HepG2 (cell line): ENCODE results near the gene RPTOR. TPM values are rescaled to one million over a fixed set of nuclear protein-coding genes. Genes with fewer than 3 reads are reported as not detected.
A peak's percentile ranks its signal among the peaks of the same experiment; 100 is the strongest.

Experiments used
- ATAC-seq: fragments of 200-7000 bp; cut with Tn5 transposase; 3 replicates; pipeline ENCODE4 v1.9.1; 2020; ENCODE audit warnings: mild to moderate bottlenecking, moderate library complexity
- BruUV-seq: library from RNA; stranded (reverse); fragments of 400-500 nt; replicated peaks from 2 replicates; lab custom pipeline; 2021; lab: Mats Ljungman, UMichigan
- CTCF ChIA-PET: fragments of 300-600 bp; formaldehyde crosslinking; extraction: SDS; loops from one replicate; lab custom pipeline; 2021; ENCODE audit warnings: low total read pairs, inconsistent platforms, low intra/inter-chr PET ratio; lab: Yijun Ruan, JAX
- POLR2A ChIA-PET: fragments of 350-600 bp; sonication (Branson Sonifier 250); formaldehyde crosslinking; loops from one replicate; lab custom pipeline; 2020; ENCODE audit warnings: antibody characterized with exemption, inconsistent platforms; lab: Yijun Ruan, JAX
- DNase-seq: peaks from one replicate; pipeline ENCODE4 v3.0.0-alpha.2; 2015; ENCODE audit warnings: low spot score
- FAIRE-seq: peaks from 3 replicates; lab custom pipeline; 2011; peaks lifted over from hg19 to GRCh38; lab: Jason Lieb, UNC
- H2AFZ ChIP-seq: one replicate; pipeline ENCODE4 v1.6.1; 2011; ENCODE audit warnings: low read length, inconsistent platforms
- H3K27ac ChIP-seq: fragments of 300-600 bp; 3 replicates; pipeline ENCODE4 v1.8.0; 2011; ENCODE audit warnings: mixed run types, mild to moderate bottlenecking, mixed read lengths, low read length, inconsistent platforms; ENCODE audit not compliant: insufficient read depth; ENCODE audit errors: extremely low read length
- H3K27me3 ChIP-seq, 2 experiments: fragments of 200-600 bp in 1 of 2; 2 replicates in 1 of 2; 3 replicates in 1 of 2; pipeline versions ENCODE4 v1.6.0 to v1.8.0; 2011; ENCODE audit warnings: low read length in 2 of 2, mild to moderate bottlenecking in 2 of 2, moderate library complexity in 2 of 2, inconsistent platforms in 1 of 2; ENCODE audit not compliant: insufficient read depth in 2 of 2, control insufficient read depth in 1 of 2
- H3K36me3 ChIP-seq, 2 experiments: fragments of 200-600 bp in 1 of 2; replicated peaks in 1 of 2; 2 replicates in 1 of 2; 3 replicates in 1 of 2; pipeline versions ENCODE4 v1.5.1 to v1.8.0; 2011; ENCODE audit warnings: low read length in 2 of 2, inconsistent platforms in 1 of 2; ENCODE audit not compliant: insufficient read depth in 2 of 2, control insufficient read depth in 1 of 2
- H3K4me1 ChIP-seq: 2 replicates; pipeline ENCODE4 v1.5.1; 2012; ENCODE audit warnings: low read length, inconsistent platforms; ENCODE audit not compliant: insufficient read depth
- H3K4me2 ChIP-seq: 2 replicates; pipeline ENCODE4 v1.6.0; 2011; ENCODE audit warnings: low read depth, low read length, inconsistent platforms
- H3K4me3 ChIP-seq, 3 experiments: fragments of 200-600 bp in 1 of 3; sonication (generic), shearing (Covaris generic) in 1 of 3; replicated peaks in 1 of 3; 2 replicates each; pipeline ENCODE4 v1.5.1; 2011 to 2016; ENCODE audit warnings: low read length in 3 of 3, inconsistent platforms in 2 of 3, low read depth in 2 of 3, mild to moderate bottlenecking in 2 of 3, control low read depth in 1 of 3, mixed read lengths in 1 of 3; ENCODE audit not compliant: insufficient read depth in 1 of 3
- H3K79me2 ChIP-seq: one replicate; pipeline ENCODE4 v1.6.1; 2011; ENCODE audit warnings: low read length, inconsistent platforms; ENCODE audit not compliant: insufficient read depth
- H3K9ac ChIP-seq: 2 replicates; pipeline ENCODE4 v1.6.0; 2011; ENCODE audit warnings: mild to moderate bottlenecking, low read depth, low read length, inconsistent platforms; ENCODE audit not compliant: insufficient read depth
- H3K9me3 ChIP-seq: 2 replicates; pipeline ENCODE4 v1.5.1; 2012; ENCODE audit warnings: mild to moderate bottlenecking, low read length
- H4K20me1 ChIP-seq: 2 replicates; pipeline ENCODE4 v1.6.0; 2011; ENCODE audit warnings: inconsistent platforms, mild to moderate bottlenecking, low read length, moderate library complexity; ENCODE audit not compliant: insufficient read depth
- ARID3A ChIP-seq: IDR thresholded peaks from 2 replicates; pipeline ENCODE4 v1.6.1; 2012; ENCODE audit warnings: low read depth, low read length, improper control_type of control experiment
- CBX1 ChIP-seq: IDR thresholded peaks from one replicate; pipeline ENCODE4 v1.6.1; 2016; ENCODE audit warnings: antibody characterized with exemption, low read depth
- EEA1 ChIP-seq: sonication (generic); formaldehyde crosslinking; IDR thresholded peaks from 2 replicates; pipeline ENCODE4 v1.5.1; 2020; ENCODE audit warnings: mild to moderate bottlenecking, missing genetic modification reagents, borderline replicate concordance
- HOXA7 ChIP-seq: sonication (generic); formaldehyde crosslinking; IDR thresholded peaks from 2 replicates; pipeline ENCODE4 v1.8.1; 2022; ENCODE audit warnings: mild to moderate bottlenecking, missing genetic modification reagents, moderate library complexity
- RELA ChIP-seq: sonication (generic); formaldehyde crosslinking; IDR thresholded peaks from 2 replicates; pipeline ENCODE4 v1.4.0; 2020; ENCODE audit warnings: missing genetic modification reagents
- ZBTB33 ChIP-seq: sonication (generic); formaldehyde crosslinking; IDR thresholded peaks from 2 replicates; pipeline ENCODE4 v1.4.0; 2020; ENCODE audit warnings: missing genetic modification reagents
- WGBS: methylation state at CpG from one replicate; pipeline ENCODE4 v1.1.6; 2017; ENCODE audit warnings: low lambda C conversion rate; 5-methylcytosine and 5-hydroxymethylcytosine counted together
- in situ Hi-C: cut with HindIII; loops from 2 replicates; pipeline ENCODE4 v1.10.0; 2017; ENCODE audit warnings: low pct_unique_long_range_greater_than_20kb; ENCODE audit not compliant: extremely low pct_ligation_motif_present
- intact Hi-C: fragments of 100-400 bp; cut with micrococcal nuclease; formaldehyde crosslinking; loops from one replicate; pipeline ENCODE4 v1.10.0; 2022; ENCODE audit not compliant: unreplicated experiment
- polyA plus RNA-seq, 8 experiments: library from polyadenylated mRNA; depleted of rRNA in 3 of 8; stranded (reverse) in 7 of 8; unstranded in 1 of 8; fragments of >200 nt; fragmentation: Illumina TruSeq in 4 of 8; extraction: Trizol in 4 of 8; gene quantifications; 2 replicates each; pipeline versions ENCODE4 v1.2.1 to v1.2.3, GENCODE V29; 2011 to 2016; ENCODE audit warnings: low read depth in 4 of 8, missing spikeins in 1 of 8, mixed read lengths in 1 of 8; ENCODE audit not compliant: insufficient read depth in 1 of 8
- total RNA-seq, 5 experiments: library from RNA; depleted of rRNA; stranded (reverse); fragments of >200 nt; fragmentation: Illumina TruSeq; extraction: Trizol; gene quantifications; 2 replicates each; pipeline ENCODE4 v1.2.3, GENCODE V29; 2016; ENCODE audit warnings: low read depth in 1 of 5

The RPTOR gene
- total and polyA plus RNA-seq, 2 of the 13 experiments (the other 11 are each of a cell fraction or from before 2014, with no cell fraction given): 6.6 to 25.3 TPM

GRCh38 chr17:80941171-80941570 lies 396.5 kb downstream of the RPTOR start:
- peak; percentile 53 for ATAC-seq
- Histone ChIP-seq H3K9ac (no peak overlapping the region), H3K9me3 (no peaks in the 10 kb centered on the region), H3K4me2 (no peak overlapping the region), H3K27me3 (no peaks in the 10 kb centered on the region), H3K79me2 (no peaks in the 10 kb centered on the region), H3K4me1 (no peaks in the 10 kb centered on the region; the same call in 1 of the 2 replicates), H3K4me3 (no peak overlapping the region), H3K36me3 (peaks cover 16 to 24% of the 10 kb centered on the region in 2 experiments; a peak in 4 of 5 replicates), H2AFZ (no peak overlapping the region), H3K27ac (no peak overlapping the region), H4K20me1 (no peaks in the 10 kb centered on the region)
- DNase-seq: no peak
- no peak for TF ChIP-seq CBX1
- no peak for TF ChIP-seq HOXA7 (CRISPR knock-in tag)
- no peak for TF ChIP-seq RELA
- TF ChIP-seq ARID3A: no peak
- no peak for TF ChIP-seq EEA1 (CRISPR knock-in tag)
- TF ChIP-seq ZBTB33: peak; percentile 79
- WGBS: 92% methylated on average over 10 of the region's 12 CpGs
- no TSS peak for BruUV-seq
- no peak for FAIRE-seq
- intact Hi-C loops (no loop called here), in situ Hi-C loops (no loop called here)
- POLR2A ChIA-PET: no interaction called here
- CTCF ChIA-PET: no interaction called here
